GM12891 (cell line): Measurements from ENCODE around the gene CDH4.

ENCODE experiments used
- PAX5 ChIP-seq: IDR thresholded peaks from 2 replicates; pipeline ENCODE4 v1.6.1; 2011; ENCODE audit warnings: low read length, moderate library complexity, mild to moderate bottlenecking; ENCODE audit not compliant: insufficient read depth, severe bottlenecking
- POLR2A ChIP-seq: IDR thresholded peaks from 2 replicates; pipeline ENCODE4 v1.6.1; 2011; ENCODE audit warnings: low read depth, low read length, control low read depth
- POLR2AphosphoS5 ChIP-seq: IDR thresholded peaks from 2 replicates; pipeline ENCODE4 v1.6.1; 2011; ENCODE audit warnings: low read depth, low read length, control low read depth
- POU2F2 ChIP-seq: IDR thresholded peaks from 2 replicates; pipeline ENCODE4 v1.6.1; 2011; ENCODE audit warnings: low read depth, mild to moderate bottlenecking, control low read depth, low read length, moderate library complexity
- SPI1 ChIP-seq: IDR thresholded peaks from 2 replicates; pipeline ENCODE4 v1.6.1; 2011; ENCODE audit warnings: low read depth, low read length, control low read depth
- TAF1 ChIP-seq: IDR thresholded peaks from 2 replicates; pipeline ENCODE4 v1.6.1; 2011; ENCODE audit warnings: low read depth, low read length, control low read depth

- no peak for TF ChIP-seq POLR2A
- no peak for TF ChIP-seq TAF1
- TF ChIP-seq POLR2AphosphoS5: no peak
- TF ChIP-seq POU2F2: no peak
- TF ChIP-seq SPI1: no peak
- no peak for TF ChIP-seq PAX5
These were observed 97.5 kb downstream of the CDH4 start for GRCh38 chr20:61349447-61350165.
